Colonic mucosa (tissue), 4 donors: ENCODE measurements around the gene AGAP1. TPM values are rescaled to one million over a fixed set of nuclear protein-coding genes. Genes with fewer than 3 reads are reported as not detected.

Source experiments
- DNase-seq: peaks from one replicate; pipeline ENCODE4 v3.0.0-alpha.2; 2020
- H3K27ac ChIP-seq: fragments of 200-600 bp; one replicate; pipeline ENCODE4 v1.8.0; 2021
- H3K27me3 ChIP-seq: fragments of 200-600 bp; one replicate; pipeline ENCODE4 v1.8.0; 2021
- H3K36me3 ChIP-seq: fragments of 200-600 bp; one replicate; pipeline ENCODE4 v1.8.0; 2021
- H3K4me1 ChIP-seq: fragments of 200-600 bp; one replicate; pipeline ENCODE4 v1.8.0; 2021; ENCODE audit warnings: mild to moderate bottlenecking
- H3K4me3 ChIP-seq: fragments of 200-600 bp; one replicate; pipeline ENCODE4 v1.8.0; 2021
- H3K9ac ChIP-seq, 2 donors: one replicate each; pipeline ENCODE4 v1.7.0; 2013; ENCODE audit warnings: control low read depth in 2 of 2, low read depth in 2 of 2, low read length in 2 of 2
- H3K9me3 ChIP-seq: fragments of 200-600 bp; one replicate; pipeline ENCODE4 v1.8.0; 2021
- CTCF ChIP-seq: fragments of 200-600 bp; IDR thresholded peaks from one replicate; pipeline ENCODE4 v1.8.0; 2022; ENCODE audit warnings: antibody characterized with exemption, mild to moderate bottlenecking
- intact Hi-C: fragments of 100-400 bp; cut with DNase I; formaldehyde crosslinking; loops from one replicate; pipeline ENCODE4 v1.14.1; 2022
- total RNA-seq, 2 donors: library from RNA; stranded (reverse); fragmentation: NEBNext Ultra II Directional in 1 of 2; extraction: Animal tissue kit (Norgen Biotek cat#: 25700) in 1 of 2; gene quantifications; one replicate each; pipeline ENCODE4 v1.2.1, GENCODE V29; 2021
- donor health status: healthy.
- donor health status: DM: no; HTN: no; CAD: no.
- donor health status: DM: no; HTN: no; CAD: no.

AGAP1 gene
- total RNA-seq, 2 donors from 2014 or later: 62.1 to 62.9 TPM

- DNase-seq: no peak
- Histone ChIP-seq H3K4me3 (no peak overlapping the region), H3K27me3 (no peaks in the 10 kb centered on the region), H3K27ac (no peak overlapping the region), H3K9me3 (no peaks in the 10 kb centered on the region), H3K4me1 (no peaks in the 10 kb centered on the region), H3K36me3 (no peaks in the 10 kb centered on the region), H3K9ac (no peak overlapping the region)
- no peak for TF ChIP-seq CTCF
- intact Hi-C loops: no loop called here
These were observed 432.4 kb downstream of the AGAP1 start for GRCh38 chr2:235926229-235926628.

- TF ChIP-seq CTCF: no peak
- Histone ChIP-seq H3K4me1 (no peaks in the 10 kb centered on the region), H3K27ac (no peak overlapping the region), H3K4me3 (no peak overlapping the region), H3K36me3 (no peaks in the 10 kb centered on the region), H3K27me3 (no peaks in the 10 kb centered on the region), H3K9ac (no peak overlapping the region), H3K9me3 (no peaks in the 10 kb centered on the region)
- no peak for DNase-seq
- intact Hi-C loops: no loop called here
These were observed 435.0 kb downstream of the AGAP1 start for GRCh38 chr2:235928751-235929370.

GRCh38 chr2:235930701-235931100, 436.9 kb downstream of the AGAP1 start:
- DNase-seq: no peak
- H3K27ac ChIP-seq: no peak overlapping the region
- TF ChIP-seq CTCF: no peak
- no peaks in the 10 kb centered on the region for H3K27me3 ChIP-seq
- H3K4me3 ChIP-seq: no peak overlapping the region
- H3K9ac ChIP-seq: no peak overlapping the region
- intact Hi-C loops: no loop called here
- no peaks in the 10 kb centered on the region for H3K36me3 ChIP-seq
- H3K4me1 ChIP-seq: no peaks in the 10 kb centered on the region
- H3K9me3 ChIP-seq: no peaks in the 10 kb centered on the region

- H3K4me1 ChIP-seq: no peaks in the 10 kb centered on the region
- H3K27ac ChIP-seq: no peak overlapping the region
- no peak for TF ChIP-seq CTCF
- H3K4me3 ChIP-seq: no peak overlapping the region
- DNase-seq: no peak
- H3K9ac ChIP-seq: no peak overlapping the region
- no peaks in the 10 kb centered on the region for H3K27me3 ChIP-seq
- intact Hi-C loops: no loop called here
- no peaks in the 10 kb centered on the region for H3K36me3 ChIP-seq
- H3K9me3 ChIP-seq: no peaks in the 10 kb centered on the region
These were observed 437.8 kb downstream of the AGAP1 start for GRCh38 chr2:235931676-235932075.

GRCh38 chr2:235934059-235934773, 440.4 kb downstream of the AGAP1 start:
- H3K4me3 ChIP-seq: no peak overlapping the region
- intact Hi-C loops: no loop called here

More at GRCh38 chr2:235934059-235934773, 440.4 kb downstream of the AGAP1 start:
- no peaks in the 10 kb centered on the region for H3K9me3 ChIP-seq
- no peak for TF ChIP-seq CTCF
- no peaks in the 10 kb centered on the region for H3K27me3 ChIP-seq
- H3K36me3 ChIP-seq: no peaks in the 10 kb centered on the region
- no peaks in the 10 kb centered on the region for H3K4me1 ChIP-seq
- H3K9ac ChIP-seq: no peak overlapping the region
- DNase-seq: no peak
- H3K27ac ChIP-seq: no peak overlapping the region
